CD4-positive, alpha-beta T cell treated with Interleukin-4 for 4 hours (primary cell): ENCODE measurements around the gene CACNA2D2.

Experiments used
- DNase-seq: peaks from one replicate; pipeline ENCODE4 v3.0.0-alpha.2; 2020

CACNA2D2 gene

DNA sequence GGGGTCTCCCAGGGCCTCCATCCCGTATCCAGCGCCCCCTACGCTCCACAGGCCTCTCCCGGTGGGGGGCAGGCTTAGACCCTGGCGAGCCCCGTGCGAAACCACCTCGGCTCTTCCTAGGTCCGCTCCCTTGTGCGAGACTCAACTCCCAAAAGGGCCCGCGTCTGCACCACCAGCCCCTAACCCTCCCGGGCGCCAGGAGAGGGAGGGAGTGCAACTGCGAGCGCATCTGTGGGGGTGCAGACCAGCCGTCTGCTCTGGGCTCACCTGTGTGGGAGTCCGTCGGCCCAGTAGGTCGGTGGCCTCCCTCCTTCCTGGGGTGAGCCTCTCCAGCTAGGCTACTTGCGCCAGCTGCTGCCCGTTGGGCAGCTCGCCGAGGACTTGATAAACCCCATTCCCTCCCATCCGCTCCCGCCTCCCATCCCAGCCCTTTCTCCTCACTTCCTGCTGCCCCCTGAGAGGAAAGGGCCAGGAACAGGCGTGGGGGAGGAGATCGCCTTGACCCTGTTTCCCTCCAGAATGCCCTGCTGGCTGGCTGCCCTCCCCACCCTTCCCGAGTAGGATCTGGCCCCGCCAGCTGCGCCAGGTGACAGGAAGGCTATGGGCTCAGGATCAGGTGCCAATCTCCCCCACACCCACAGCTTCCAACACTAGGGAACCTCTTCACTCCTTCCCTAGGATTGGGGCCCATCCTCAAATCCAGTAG lies 180.9 kb downstream of the CACNA2D2 start, which contains the start of gene HYAL2:
TSS of gene HYAL2 (minus strand) at position 360 of the 706 bp plus-strand sequence. CDS start 2,256 bp downstream, outside the sequence.
- DNase-seq: no peak

DNA sequence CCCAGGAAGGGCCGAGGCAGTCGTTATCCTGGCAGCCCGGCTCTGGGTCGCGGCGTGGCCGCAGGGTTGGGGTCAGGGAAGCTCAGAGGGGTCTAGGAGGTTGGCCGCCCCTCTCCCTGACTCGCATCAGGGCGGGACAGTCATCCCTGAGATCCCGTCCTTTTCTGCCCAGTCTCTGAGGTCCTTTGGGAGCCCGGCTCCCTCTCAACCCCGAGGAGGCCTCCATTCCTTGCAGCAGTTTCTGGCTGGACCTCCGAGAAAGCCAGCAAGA lies 181.4 kb downstream of the CACNA2D2 start:
- no peak for DNase-seq

DNA sequence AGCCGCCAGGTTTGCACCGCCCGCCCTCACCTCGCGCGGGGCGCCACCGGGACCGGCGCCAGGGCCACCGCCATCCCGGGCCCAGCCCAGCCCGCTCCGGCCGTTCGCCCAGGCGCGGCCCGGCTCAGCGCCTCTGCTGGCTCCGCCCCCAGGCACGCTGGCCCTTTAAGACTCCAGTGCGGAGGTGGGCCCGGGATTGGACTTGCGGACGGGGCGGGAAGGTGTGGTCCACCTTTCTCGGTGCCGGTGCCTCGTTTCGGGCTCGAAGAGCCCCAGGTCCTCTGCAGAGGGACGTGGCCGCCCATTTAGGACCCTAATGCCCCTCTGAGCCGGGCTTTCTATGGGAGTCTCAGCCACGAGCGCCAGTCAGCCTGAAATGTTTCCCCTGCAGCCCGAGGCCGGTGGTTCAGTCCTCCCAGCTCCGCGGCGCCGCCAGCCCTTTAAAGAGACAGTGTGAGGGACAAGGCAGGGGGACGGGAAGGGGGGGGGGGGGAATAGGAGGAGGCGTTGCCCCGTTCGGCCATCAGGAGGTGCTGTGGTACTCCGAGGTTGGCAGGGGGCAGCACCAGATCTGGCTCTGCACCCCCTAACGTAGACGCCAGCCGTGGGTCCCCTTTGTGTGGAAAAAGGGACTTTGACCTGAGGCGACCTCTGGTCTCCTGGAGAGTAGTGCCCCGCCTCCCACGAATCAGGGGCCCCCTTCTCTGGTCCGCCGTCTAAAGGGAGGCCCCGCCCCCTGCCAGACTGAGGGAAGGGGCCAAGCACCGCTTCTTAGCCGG lies 181.9 kb downstream of the CACNA2D2 start:
- DNase-seq: peak; percentile 76

DNA sequence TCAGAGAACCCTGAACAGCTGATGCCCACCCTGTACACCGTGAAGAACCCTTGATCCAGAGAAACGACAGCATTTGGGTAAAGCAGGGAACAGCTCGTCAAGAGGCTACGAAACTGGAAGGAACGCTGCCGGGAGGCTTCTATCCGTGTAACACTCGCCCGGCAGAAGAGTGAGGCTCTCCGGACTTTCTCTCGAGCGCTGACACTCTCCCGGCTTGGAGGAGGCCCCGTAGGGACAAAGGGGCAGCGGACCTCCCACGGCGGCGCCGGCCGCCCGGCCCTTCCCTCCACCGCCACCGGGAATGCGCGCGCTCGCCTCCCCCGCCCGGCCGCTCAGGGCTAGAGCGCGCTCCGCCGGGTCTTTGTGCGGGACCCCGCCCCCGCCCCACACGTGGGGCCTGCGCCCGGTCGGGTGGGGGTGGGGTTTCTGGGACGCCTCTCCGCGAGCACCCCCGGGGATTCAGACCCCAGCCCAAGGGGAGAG lies 182.5 kb downstream of the CACNA2D2 start:
- peak; percentile 48 for DNase-seq

DNA sequence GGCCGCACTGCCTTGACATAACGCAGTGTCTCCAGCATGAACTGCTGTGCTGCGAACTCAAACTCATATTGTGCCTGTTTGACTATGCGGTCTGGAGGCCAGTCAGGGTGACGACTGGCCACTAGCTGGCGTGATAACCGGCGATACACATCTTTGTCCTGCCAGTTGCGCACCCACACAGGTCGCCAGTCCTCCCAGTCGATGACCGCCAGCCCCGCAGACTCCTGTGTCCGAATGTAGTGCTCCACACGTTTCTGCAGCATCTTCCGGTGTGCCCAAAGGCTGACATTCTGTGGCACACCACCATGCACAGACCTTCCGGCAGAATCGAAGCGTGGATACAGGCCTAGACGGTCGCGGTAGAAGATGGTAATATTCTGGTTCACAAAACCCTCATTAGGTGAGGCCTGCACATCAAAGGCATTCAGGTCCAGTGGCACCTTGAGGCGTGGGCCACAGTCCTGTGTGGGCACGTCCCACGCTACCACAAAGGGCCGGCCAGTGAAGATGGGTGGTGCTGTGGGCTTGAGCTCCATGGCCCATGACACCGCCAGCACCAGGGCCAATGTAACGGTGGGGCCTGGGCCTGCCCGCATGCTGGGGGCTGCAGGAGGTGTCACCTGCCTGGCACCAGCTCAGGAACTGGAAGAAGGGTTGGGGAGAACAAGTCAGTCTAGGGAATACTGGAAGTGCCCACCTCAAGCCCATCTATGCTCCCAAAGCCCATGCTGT lies 183.4 kb downstream of the CACNA2D2 start:
- no peak for DNase-seq

DNA sequence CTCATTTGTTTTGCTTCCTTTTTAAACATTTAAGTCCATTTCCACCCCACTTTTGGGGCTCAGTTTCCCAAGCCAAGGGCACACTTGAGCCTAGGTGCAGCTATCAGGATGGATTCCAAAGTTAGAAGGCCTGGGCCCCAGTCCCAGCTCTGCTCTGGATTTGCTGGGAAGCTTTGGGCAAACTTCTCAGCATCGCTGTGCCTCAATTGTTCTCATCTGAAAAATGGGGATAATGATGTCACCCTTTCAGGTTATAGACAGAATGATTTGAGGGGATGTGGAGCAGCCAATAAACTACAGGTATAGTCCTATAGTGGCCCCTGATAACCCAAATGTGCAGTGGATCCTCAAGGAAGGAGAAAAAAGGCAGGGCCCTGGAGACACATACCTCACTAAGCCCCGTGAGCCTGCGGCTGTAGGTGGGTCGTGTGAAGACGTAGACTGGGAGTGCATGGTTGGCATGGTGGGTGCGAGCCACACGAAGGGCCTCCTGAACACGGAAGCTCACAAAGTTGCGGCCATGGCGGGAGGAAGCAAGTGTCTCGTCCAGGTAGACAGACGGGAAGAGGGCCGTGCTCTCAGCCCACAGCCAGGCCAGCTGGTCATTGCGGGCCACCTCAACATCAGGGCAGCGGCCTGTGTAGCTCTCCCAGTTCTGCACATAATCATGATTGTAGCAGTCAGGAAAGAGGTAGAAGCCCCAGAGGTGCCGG lies 184.1 kb downstream of the CACNA2D2 start:
- no peak for DNase-seq

DNA sequence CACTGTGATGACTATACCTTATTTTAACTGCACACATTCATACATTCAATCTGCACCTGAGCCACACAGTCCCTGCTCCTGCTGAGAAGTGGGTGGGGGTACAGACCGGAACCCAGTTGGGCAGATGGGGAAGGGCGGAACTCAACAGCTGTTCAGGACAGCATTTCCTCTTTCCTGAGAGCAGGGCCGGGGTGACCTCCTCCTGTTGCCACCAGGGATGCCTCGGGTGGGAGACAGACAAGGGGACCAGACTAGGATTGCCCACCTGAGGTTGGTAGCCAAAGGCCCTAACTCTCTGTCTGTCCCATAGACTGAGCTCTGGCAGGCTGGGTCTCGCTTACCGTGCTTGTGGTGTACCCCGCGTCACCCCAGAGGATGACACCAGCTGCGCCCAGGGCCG lies 184.8 kb downstream of the CACNA2D2 start:
- DNase-seq: no peak

DNA sequence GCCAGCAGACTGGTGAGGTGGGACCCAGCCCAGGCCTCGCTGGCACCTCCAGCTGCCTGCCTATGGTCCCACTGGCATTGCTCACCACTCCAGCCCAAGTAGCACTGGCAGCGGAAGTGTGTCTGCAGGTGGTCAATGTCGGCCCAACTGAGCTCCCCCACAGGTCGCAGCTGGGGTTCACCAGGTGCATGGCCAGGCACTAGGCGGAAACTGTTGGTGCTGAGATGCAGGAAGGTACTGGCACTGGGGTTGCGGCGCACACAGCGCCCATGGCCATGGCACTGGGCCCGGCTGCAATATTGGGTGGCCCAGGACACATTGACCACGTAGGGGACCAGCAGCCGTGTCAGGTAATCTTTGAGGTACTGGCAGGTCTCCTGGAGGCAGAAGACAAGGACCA lies 185.3 kb downstream of the CACNA2D2 start:
- DNase-seq: no peak

DNA sequence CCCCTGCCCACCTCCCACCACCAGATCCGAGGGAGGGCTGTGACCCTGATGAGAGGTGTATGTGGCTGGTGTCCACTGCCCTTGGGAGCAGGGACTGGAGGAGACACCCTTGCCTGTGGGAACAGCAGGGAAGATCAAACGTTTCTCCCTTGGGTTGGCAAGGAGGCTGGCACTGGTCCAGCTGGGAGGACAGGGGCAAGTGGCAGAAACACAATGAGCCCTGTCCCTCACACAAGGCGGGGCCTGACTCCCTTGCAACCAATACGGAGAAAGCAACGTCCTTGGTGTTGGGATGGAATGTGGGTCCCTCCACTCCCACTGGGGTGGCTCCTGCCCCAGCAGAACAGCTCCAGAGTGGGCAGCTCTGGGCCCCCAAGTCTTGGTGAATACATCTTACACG lies 186.1 kb downstream of the CACNA2D2 start:
- no peak for DNase-seq

DNA sequence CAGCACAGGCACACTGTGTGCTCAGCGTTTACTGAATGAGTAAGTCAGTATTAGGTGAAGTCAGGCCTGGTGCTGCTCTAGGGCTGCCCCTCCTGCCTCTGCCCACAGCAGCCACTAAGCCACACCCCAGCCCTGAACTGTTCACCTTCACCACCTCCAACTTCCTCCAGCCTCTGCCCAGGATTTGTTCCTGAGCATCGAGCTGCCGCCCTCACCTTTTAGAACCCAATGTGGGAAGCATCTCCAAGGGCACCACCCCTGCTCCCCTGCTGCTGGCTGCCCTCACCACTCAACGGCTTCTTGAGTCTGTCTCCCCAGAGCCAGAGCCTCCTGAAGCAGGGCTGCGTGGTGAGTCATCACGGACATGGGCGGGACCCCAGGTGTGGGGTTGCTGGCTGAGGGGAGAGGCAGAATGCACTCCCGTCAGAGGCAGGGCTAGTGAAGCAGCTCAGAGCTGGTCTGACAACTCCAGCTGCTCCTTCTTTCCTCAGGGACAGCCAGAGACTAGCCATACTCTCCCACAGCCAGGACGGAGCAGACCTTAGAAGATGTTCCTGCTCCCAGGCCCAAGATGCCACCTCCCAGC lies 186.7 kb downstream of the CACNA2D2 start:
- peak; percentile 86 for DNase-seq

DNA sequence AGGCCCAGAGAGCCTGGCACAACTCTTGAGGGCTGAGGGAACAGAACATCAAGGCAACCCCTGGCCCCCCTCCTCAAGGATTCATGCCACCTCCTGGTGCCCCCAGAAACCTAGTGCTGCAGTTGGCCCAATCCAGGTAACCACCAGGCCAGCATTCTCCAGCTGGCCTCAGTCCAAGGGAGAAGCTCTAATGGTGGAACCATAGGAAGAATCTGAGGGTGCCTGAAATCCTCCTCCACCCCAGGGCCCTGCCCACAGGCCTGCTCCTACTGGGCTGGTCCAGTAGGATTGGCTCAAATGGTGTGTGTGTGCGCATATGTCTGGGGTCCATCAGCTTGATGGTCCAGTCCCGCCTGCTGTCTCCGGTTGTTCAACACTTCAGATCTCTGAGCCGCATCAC lies 188.6 kb downstream of the CACNA2D2 start:
- no peak for DNase-seq

DNA sequence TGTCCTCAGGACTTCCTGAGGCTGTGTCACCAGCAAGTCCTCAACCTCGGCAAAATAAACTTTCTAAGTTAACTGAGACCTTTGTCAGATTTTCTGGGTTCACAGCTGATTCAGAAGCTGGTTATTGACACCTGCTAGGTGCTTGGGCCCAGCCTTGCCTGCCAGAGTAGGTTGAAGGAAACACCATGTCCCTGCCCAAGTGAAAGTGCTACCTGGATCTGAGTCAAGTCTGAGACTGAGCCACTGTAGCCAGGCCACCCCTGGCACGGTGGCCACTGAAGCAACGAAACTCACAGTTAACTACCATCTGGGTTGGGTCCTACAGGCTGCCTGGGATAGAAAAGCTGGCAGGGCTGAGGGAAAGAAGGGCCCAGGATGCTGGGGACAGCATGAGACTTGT lies 189.1 kb downstream of the CACNA2D2 start:
- DNase-seq: no peak
